Psoas muscle (tissue), 8 donors: ENCODE data around the gene CTSE. TPM values are rescaled to one million over a fixed set of nuclear protein-coding genes. Genes with fewer than 3 reads are reported as not detected.

Source experiments
- ATAC-seq, 4 donors: fragments of 200-7000 bp; cut with Tn5 transposase; one replicate each; pipeline ENCODE4 v1.9.1; 2020; ENCODE audit warnings: moderate library complexity in 3 of 4, mild to moderate bottlenecking in 2 of 4
- DNase-seq, 2 donors: peaks; one replicate each; pipeline ENCODE4 v3.0.0-alpha.2; 2020
- H3K27ac ChIP-seq: fragments of 200-600 bp; one replicate; pipeline ENCODE4 v1.8.0; 2022
- H3K27me3 ChIP-seq, 3 donors: fragments of 200-600 bp in 1 of 3; one replicate each; pipeline versions ENCODE4 v1.6.1 to v1.8.0; 2013 to 2022; ENCODE audit warnings: low read length in 2 of 3, mild to moderate bottlenecking in 2 of 3, moderate library complexity in 1 of 3; ENCODE audit not compliant: insufficient read depth in 3 of 3
- H3K36me3 ChIP-seq, 2 donors: fragments of 200-600 bp in 1 of 2; one replicate each; pipeline versions ENCODE4 v1.6.1 to v1.8.0; 2013 to 2022; ENCODE audit warnings: low read depth in 1 of 2, mild to moderate bottlenecking in 1 of 2, moderate library complexity in 1 of 2; ENCODE audit not compliant: insufficient read depth in 1 of 2
- H3K4me1 ChIP-seq: fragments of 200-600 bp; one replicate; pipeline ENCODE4 v1.8.0; 2022
- H3K4me3 ChIP-seq: fragments of 200-600 bp; one replicate; pipeline ENCODE4 v1.8.0; 2022; ENCODE audit warnings: mild to moderate bottlenecking
- H3K9me3 ChIP-seq: fragments of 200-600 bp; one replicate; pipeline ENCODE4 v1.8.0; 2022
- CTCF ChIP-seq: fragments of 200-600 bp; IDR thresholded peaks from one replicate; pipeline ENCODE4 v1.8.0; 2022; ENCODE audit warnings: antibody characterized with exemption
- WGBS, 3 donors: extraction: QIAGEN DNeasy Blood & Tissue Kit; methylation state at CpG; one replicate each; pipeline versions ENCODE4 v1.1.6 to v1.1.7; 2013; 5-methylcytosine and 5-hydroxymethylcytosine counted together
- intact Hi-C, 2 donors: fragments of 100-400 bp; cut with DNase I; formaldehyde crosslinking; loops; one replicate each; pipeline versions ENCODE4 v1.11.0 to v1.14.2; 2022
- polyA plus RNA-seq, 3 donors: library from polyadenylated mRNA; stranded (reverse); fragments of 200-250 nt; gene quantifications; one replicate each; pipeline ENCODE4 v1.2.3, GENCODE V29; 2013
- total RNA-seq, 4 donors: library from RNA; stranded (reverse); fragmentation: NEBNext Ultra II Directional in 2 of 4; extraction: Animal tissue kit (Norgen Biotek cat#: 25700) in 2 of 4; gene quantifications; one replicate each; pipeline versions ENCODE4 v1.2.1 to v1.2.4, GENCODE V29; 2021 to 2023
- donor health status: healthy with polysubstance abuse.
- donor health status: DM: no; HTN: no; CAD: no; lungs with moderate emphysema.
- donor health status: Bipolar disorder and iron deficiency.
- donor health status: healthy.
- donor health status: DM: yes; HTN: yes; CAD: no.
- donor health status: DM: no; HTN: no; CAD: no.
- donor health status: DM: no; HTN: no; CAD: no.
- donor health status: DM: yes; HTN: yes; CAD: no.

The CTSE gene
- total and polyA plus RNA-seq, 7 donors: 0.03 to 0.22 (median 0.20) TPM; not detected in 4

- Histone ChIP-seq H3K9me3 (no peaks in the 10 kb centered on the region), H3K27ac (no peak overlapping the region), H3K36me3 (no peaks in the 10 kb centered on the region), H3K4me1 (no peaks in the 10 kb centered on the region), H3K27me3 (peaks cover 0 to 9% (median 0%) of the 10 kb centered on the region in 3 donors), H3K4me3 (no peak overlapping the region)
- no peak for TF ChIP-seq CTCF
- intact Hi-C loops: no loop called here
- DNase-seq (no peak), ATAC-seq (no peak)
- WGBS, 3 donors: 88 to 91% (median 89%) methylated on average over 9 of the region's 9 CpGs
Observed at GRCh38 chr1:206037581-206037980, 13.9 kb upstream of the CTSE start.

GRCh38 chr1:206036663-206037455, 13.2 kb upstream of the CTSE start:
- Histone ChIP-seq H3K4me3 (no peak overlapping the region), H3K4me1 (no peaks in the 10 kb centered on the region), H3K9me3 (no peaks in the 10 kb centered on the region), H3K27ac (no peak overlapping the region), H3K36me3 (no peaks in the 10 kb centered on the region), H3K27me3 (peaks cover 0 to 4% (median 0%) of the 10 kb centered on the region in 3 donors)
- ATAC-seq (no peak), DNase-seq (no peak)
- intact Hi-C loops: no loop called here
- TF ChIP-seq CTCF: no peak
- WGBS, 3 donors: 23 to 42% (median 29%) methylated on average over 2 of the region's 2 CpGs

GRCh38 chr1:206035027-206035426, 11.3 kb upstream of the CTSE start:
- DNase-seq: no peak
- no peaks in the 10 kb centered on the region for H3K36me3 ChIP-seq
- 60 to 66% (median 66%) methylated on average over 5 of the region's 5 CpGs for WGBS, 3 donors
- no peak overlapping the region for H3K27ac ChIP-seq
- no peak overlapping the region for H3K4me3 ChIP-seq
- peaks cover 0 to 4% (median 0%) of the 10 kb centered on the region in 3 donors for H3K27me3 ChIP-seq
- no peak for ATAC-seq
- TF ChIP-seq CTCF: no peak
- H3K4me1 ChIP-seq: no peaks in the 10 kb centered on the region
- intact Hi-C loops: no loop called here
- no peaks in the 10 kb centered on the region for H3K9me3 ChIP-seq

- Histone ChIP-seq H3K27me3 (no peaks in the 10 kb centered on the region), H3K9me3 (no peaks in the 10 kb centered on the region), H3K36me3 (no peaks in the 10 kb centered on the region), H3K4me3 (no peak overlapping the region), H3K27ac (no peak overlapping the region), H3K4me1 (no peaks in the 10 kb centered on the region)
- WGBS, 3 donors: 82 to 87% (median 84%) methylated on average over 5 of the region's 5 CpGs
- ATAC-seq (no peak), DNase-seq (no peak)
- no peak for TF ChIP-seq CTCF
- intact Hi-C loops: loop anchor here in 1 of 2 donors (5.0 kb wide), 1 partner anchor 75 kb away; no protein-coding TSS in a partner anchor
Observed at GRCh38 chr1:206032380-206033140, 8.9 kb upstream of the CTSE start.
